ENCODE measurements around the gene TNFRSF17.
"Not testable (repeated sequence)": the region's sequence is repeated elsewhere in the genome, so short reads cannot be mapped to it uniquely, and the experiment has no call there.

Gene TNFRSF17

GRCh38 chr16:11970292-11970691, 5.3 kb downstream of the TNFRSF17 start:
- not testable (repeated sequence) for DNase-seq (ENCODE audit: low read depth in 4 of 4, low spot score in 1 of 4)

DNA sequence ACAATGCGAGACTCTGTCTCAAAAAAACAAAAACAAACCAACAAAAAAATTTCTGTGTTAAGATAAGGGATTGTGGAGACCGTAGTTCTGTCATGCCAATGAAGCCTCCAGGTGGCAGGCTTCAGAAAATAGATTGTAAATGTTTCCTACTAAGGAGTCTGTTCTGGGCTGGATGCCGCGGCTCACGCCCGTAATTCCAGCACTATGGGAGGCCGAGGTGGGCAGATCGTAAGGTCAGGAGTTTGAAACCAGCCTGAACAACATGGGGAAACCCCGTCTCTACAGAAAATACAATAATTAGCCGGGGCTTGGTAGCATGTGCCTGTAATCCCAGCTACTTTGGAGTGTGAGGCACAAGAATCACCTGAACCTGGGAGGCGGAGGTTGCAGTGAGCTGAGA, 7.1 kb downstream of the TNFRSF17 start:
- DNase-seq (ENCODE audit: low read depth in 4 of 4, low spot score in 1 of 4), result no peak

GRCh38 chr16:11973070-11973469, 8.1 kb downstream of the TNFRSF17 start:
- no peak for DNase-seq (ENCODE audit: low read depth in 4 of 4, low spot score in 1 of 4)

GRCh38 chr16:11976850-11977375, 11.9 kb downstream of the TNFRSF17 start:
- no peak for DNase-seq (ENCODE audit: low read depth in 4 of 4, low spot score in 1 of 4)

DNA sequence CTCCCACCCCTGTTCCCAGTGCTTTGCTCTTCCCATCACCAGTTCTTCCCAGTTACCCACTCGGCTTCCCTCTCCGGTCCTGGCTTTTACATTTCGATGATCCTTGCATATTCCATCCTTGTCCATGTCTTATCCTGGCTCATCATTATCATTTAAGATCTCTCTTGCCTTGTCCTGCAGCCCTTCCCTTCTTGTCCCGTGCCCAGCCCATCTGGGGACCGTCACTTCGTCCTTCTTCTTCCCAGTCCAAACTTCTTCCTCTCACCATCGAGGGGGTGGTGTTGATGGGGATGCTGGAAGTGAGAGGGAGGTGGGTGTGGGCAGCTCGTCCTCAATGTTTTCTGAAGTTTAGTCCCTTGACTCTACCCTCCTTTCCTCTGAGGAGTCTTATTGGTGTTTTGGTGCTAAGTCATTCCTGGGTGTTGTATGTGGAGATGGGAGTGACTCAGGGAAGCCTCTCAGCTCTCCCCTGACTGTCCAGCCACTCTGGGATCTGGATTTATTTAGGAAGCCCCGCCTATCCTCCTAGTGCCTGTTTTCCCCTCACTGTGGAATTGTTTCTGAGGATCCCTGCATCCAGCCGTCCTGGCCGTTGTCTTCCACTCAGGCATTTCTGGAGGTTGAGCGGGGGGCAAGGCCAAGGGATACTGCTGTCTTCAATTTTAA, 12.5 kb downstream of the TNFRSF17 start:
- DNase-seq (ENCODE audit: low read depth in 4 of 4, low spot score in 1 of 4), result no peak

GRCh38 chr16:11978080-11978479, 13.1 kb downstream of the TNFRSF17 start:
- DNase-seq (ENCODE audit: low read depth in 4 of 4, low spot score in 1 of 4), result no peak

DNA sequence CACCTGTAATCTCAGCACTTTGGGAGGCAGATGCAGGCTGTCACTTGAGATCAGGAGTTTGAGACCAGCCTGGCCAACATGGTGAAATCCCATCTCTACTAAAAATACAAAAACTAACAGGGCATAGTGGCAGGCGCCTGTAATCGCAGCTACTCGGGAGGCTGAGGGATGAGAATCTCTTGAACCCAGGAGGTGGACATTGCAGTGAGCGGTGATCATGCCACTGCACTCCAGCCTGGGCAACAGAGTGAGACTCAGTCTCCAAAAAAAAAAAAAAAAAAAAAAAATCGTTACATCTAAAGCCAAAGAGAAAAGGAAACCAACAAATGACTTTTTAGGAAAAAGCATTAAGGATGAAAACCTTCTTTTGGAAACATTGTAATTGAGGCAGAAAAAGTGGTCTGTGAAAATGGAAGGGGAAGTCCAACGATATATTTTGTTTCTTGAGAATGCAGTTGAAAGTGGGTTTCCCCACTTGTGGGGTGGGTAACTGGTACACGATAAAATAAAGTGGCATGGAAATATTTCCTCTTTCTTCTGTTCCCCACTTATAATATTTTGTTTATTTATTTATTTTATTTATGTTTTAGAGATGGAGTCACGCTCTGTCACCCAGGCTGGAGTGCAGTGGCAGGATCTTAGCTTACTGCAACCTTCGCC, 14.1 kb downstream of the TNFRSF17 start:
- no peak for DNase-seq (ENCODE audit: low read depth in 4 of 4, low spot score in 1 of 4)

GRCh38 chr16:11980136-11980844, 15.3 kb downstream of the TNFRSF17 start:
- DNase-seq (ENCODE audit: low read depth in 4 of 4, low spot score in 1 of 4), result no peak

- DNase-seq (ENCODE audit: low read depth in 4 of 4, low spot score in 1 of 4), result no peak
Measured at GRCh38 chr16:11985250-11985649, 20.2 kb downstream of the TNFRSF17 start.

DNA sequence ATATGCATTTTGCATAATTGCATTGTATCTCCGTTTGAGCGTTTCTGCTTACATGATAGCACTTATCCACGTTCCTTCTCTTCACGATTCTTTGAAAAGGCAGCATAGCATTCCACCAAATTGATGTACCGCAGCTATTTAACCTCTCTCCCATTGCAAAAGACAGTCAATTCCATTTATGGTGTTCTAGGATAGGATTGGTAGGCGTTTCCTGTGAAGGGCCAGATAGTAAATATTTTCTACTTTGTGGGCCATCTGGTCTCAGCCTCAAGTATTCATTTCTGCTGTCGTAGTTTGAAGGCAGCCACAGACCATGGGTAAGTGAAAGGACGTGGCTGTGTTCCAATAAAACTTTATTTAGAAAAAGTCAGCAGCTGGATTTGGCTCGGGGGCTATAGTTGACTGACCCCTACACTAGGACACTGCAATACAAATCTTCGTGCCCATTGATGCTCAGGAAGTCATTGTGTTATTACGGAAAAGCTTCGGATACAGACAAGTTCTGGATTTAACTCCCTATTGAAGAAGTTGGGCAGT, 21.6 kb downstream of the TNFRSF17 start:
- no peak for DNase-seq (ENCODE audit: low read depth in 4 of 4, low spot score in 1 of 4)

DNA sequence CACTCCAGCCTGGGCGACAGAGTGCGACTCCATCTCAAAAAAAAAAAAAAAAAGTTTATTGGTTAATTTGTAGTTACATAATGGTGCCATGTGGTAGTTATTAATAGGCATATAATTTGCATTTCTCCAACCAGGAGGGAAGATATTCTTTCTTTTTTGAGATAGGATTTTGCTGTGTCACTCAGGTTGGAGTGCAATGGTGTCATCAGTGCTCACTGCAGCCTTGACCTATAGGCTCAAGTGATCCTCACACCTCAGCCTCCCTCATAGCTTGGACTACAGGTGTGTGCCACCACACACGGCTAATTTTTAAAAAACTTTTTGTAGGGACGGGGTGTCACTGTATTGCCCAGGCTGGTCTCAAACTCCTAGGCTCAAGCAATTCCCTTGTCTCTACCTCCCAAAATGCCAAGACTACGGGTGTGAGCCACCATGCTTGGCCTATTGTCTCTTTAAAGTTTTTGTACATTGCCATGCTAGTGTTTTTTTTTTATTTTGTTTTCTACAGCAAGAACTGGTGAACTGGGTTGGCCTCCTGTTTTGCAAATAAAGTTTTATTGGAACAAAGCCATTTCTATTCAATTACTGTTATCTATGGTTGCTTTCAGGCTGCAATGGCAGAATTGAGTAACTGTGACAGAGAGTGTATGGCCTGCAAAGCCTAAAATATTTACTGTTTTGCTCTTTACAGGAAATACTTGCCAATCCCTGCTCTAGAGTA, 23.4 kb downstream of the TNFRSF17 start:
- no peak for DNase-seq (ENCODE audit: low read depth in 4 of 4, low spot score in 1 of 4)

DNA sequence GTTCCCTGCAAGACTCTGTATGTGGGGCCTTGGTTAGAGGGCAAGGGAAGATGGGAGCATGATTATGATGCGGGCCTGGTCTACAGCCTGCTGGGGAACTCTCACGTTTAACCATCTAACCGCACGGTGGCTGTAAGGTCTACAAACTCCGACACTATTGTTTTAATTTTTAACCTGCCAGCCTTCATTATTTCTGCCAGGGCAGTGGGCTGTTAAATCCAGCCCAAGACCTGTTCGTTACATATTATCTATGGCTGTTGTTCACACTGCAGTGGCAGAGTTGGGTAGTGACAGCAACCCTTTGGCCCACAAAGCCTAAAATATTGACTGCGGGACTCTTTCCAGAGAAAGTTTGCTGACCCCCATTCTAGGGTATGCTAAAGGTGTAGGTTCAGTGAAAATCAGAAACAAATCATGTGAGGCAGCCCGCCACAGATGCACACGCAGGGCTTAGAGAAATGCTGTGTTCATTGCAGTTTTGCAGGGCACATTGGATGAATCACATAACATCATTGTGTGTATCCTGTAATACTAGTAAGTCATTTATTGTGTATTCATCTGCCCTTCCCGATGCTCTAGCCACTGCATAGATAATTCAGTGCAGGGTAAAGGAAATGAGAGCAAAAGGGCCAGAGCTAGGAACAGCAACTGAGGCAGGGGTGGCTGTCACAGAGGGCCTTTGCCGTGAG, 25.8 kb downstream of the TNFRSF17 start:
- DNase-seq (ENCODE audit: low read depth in 4 of 4, low spot score in 1 of 4), result no peak

DNA sequence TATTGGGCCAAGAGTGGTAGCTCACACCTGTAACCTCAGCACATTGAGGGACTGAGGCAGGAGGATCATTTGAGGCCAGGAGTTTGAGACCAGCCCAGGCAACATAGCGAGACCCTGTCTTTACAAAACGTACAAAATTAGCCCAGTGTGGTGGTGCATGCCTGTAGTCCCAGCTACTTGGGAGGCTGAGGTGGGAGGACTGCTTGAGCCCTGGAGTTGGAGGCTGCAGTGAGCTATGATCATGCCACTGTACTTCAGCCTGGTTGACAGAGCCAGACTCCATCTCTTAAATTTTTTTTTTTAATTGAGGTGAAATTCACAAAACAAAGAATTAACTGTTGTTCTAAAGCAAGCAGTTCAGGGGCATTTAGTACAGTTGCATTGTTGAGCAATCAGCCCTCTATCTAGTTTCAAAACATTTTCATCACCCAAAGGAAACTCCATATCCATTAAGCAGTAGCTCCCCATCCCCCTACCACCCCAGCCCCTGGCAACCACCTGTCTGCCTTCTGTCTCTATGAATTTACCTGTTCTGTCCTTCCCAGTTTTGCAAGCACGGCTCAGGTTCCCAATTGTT, 27.1 kb downstream of the TNFRSF17 start:
- no peak for DNase-seq (ENCODE audit: low read depth in 4 of 4, low spot score in 1 of 4)

GRCh38 chr16:11992586-11993524, 27.8 kb downstream of the TNFRSF17 start:
- no peak for DNase-seq (ENCODE audit: low read depth in 4 of 4, low spot score in 1 of 4)

DNA sequence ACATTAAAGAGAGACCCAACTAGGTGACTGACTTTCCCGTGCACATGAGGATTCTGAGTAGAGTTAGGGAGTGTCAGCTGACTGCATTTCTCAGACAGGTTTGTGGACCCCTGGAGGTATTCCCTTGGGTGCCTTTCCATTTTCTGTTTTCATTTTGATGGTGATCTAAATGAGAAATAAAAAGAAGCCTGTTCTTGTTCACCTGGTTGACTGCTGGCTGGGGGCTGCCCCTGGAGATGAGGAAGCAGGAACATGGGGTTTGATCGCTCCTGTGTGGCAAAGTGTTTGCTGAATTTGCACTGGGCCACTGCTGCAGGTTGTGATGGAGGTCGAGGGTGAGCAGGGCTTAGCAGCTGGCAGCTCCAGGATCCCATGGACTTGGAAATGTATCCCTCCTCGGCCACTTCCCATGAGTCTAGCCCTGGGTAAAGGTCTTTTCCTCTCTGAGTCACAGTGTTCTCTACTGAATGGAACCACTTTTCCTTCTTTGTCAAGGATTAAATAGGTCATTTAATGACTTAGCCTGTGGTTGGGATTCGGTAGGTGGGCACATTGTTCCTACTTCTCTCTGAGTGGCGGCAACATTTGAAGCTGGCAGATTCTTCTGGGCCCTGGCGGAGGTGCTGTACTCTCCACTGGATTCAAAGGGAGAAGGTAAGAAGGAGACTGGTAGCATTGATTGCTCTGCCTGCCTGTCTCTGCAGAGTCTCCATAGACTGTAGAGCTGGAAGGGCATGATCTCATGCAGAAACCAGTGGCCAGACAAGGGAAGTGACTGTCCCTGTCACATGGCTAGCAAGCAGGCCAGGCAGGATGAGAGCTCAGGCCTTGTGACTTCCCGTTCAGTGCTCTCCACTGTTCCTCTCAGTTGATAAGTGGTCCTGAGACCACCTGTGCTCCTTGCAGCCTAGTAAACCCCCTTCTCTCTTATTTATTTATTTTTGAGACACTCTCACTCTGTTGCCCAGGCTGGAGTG, 29.4 kb downstream of the TNFRSF17 start:
- no peak for DNase-seq (ENCODE audit: low read depth in 4 of 4, low spot score in 1 of 4)

- no peak for DNase-seq (ENCODE audit: low read depth in 4 of 4, low spot score in 1 of 4)
Measured at GRCh38 chr16:11996433-11997330, 31.7 kb downstream of the TNFRSF17 start.

- DNase-seq (ENCODE audit: low read depth in 4 of 4, low spot score in 1 of 4), result no peak
Measured at GRCh38 chr16:12000032-12000431, 35.0 kb downstream of the TNFRSF17 start.

Measured in stimulated activated CD4-positive, alpha-beta T cell treated with anti-CD3 and anti-CD28 coated beads, Interleukin-1b, Interleukin-23, amount 100 ng/mL, for 24 hours (primary cell).